A673 (cell line): Measurements from ENCODE around the gene ANO2. TPM values are rescaled to one million over a fixed set of nuclear protein-coding genes. Genes with fewer than 3 reads are reported as not detected.

Experiments used
- BruUV-seq: library from RNA; stranded (reverse); fragments of 400-500 nt; replicated peaks from 2 replicates; lab custom pipeline; 2021; lab: Mats Ljungman, UMichigan
- CTCF ChIA-PET: fragments of 300-600 bp; sonication (Branson Sonifier 250); formaldehyde crosslinking; loops from one replicate; lab custom pipeline; 2022; ENCODE audit warnings: antibody characterized with exemption; lab: Charles Lee
- POLR2A ChIA-PET: fragments of 300-600 bp; sonication (Branson Sonifier 250); formaldehyde crosslinking; loops from one replicate; lab custom pipeline; 2022; ENCODE audit warnings: antibody characterized with exemption; ENCODE audit not compliant: low non-redundant PET; lab: Charles Lee
- DNase-seq: peaks from one replicate; pipeline ENCODE4 v3.0.0-alpha.2; 2015; ENCODE audit warnings: low spot score
- H3K27ac ChIP-seq: fragments of 200-600 bp; sonication (generic); 2 replicates; pipeline ENCODE4 v1.5.1; 2016; ENCODE audit warnings: mixed run types, low read depth, mild to moderate bottlenecking, mixed read lengths, antibody characterized with exemption, low read length; ENCODE audit not compliant: poor library complexity, severe bottlenecking
- H3K27me3 ChIP-seq: fragments of 200-600 bp; sonication (generic); replicated peaks from 2 replicates; pipeline ENCODE4 v1.6.1; 2017; ENCODE audit warnings: mixed run types, low read depth, mild to moderate bottlenecking, mixed read lengths, antibody characterized with exemption, low read length; ENCODE audit not compliant: insufficient read depth, poor library complexity
- H3K36me3 ChIP-seq: fragments of 200-600 bp; sonication (generic); 2 replicates; pipeline ENCODE4 v1.6.1; 2016; ENCODE audit warnings: mixed run types, mild to moderate bottlenecking, mixed read lengths, antibody characterized with exemption, low read length; ENCODE audit not compliant: insufficient read depth, poor library complexity, severe bottlenecking
- H3K4me1 ChIP-seq: fragments of 200-600 bp; sonication (generic); 2 replicates; pipeline ENCODE4 v1.6.1; 2017; ENCODE audit warnings: mixed run types, mild to moderate bottlenecking, mixed read lengths, antibody characterized with exemption, low read length; ENCODE audit not compliant: insufficient read depth, poor library complexity, severe bottlenecking
- H3K4me3 ChIP-seq: fragments of 200-600 bp; sonication (generic); 2 replicates; pipeline ENCODE4 v1.5.1; 2016; ENCODE audit warnings: low read depth, mixed run types, mild to moderate bottlenecking, mixed read lengths, low read length; ENCODE audit not compliant: poor library complexity, severe bottlenecking
- H3K9me3 ChIP-seq: fragments of 200-600 bp; sonication (generic); 2 replicates; pipeline ENCODE4 v1.6.1; 2016; ENCODE audit warnings: mixed run types, low read depth, mild to moderate bottlenecking, mixed read lengths, antibody characterized with exemption, low read length; ENCODE audit not compliant: poor library complexity, severe bottlenecking
- EZH2 ChIP-seq: fragments of 200-600 bp; sonication (generic); IDR thresholded peaks from 2 replicates; pipeline ENCODE4 v1.6.1; 2017; ENCODE audit warnings: borderline replicate concordance, low read depth, mild to moderate bottlenecking, mixed read lengths, antibody characterized with exemption, low read length; ENCODE audit not compliant: poor library complexity, severe bottlenecking
- intact Hi-C: fragments of 100-400 bp; cut with micrococcal nuclease; formaldehyde crosslinking; loops from one replicate; pipeline ENCODE4 v1.10.0; 2022; ENCODE audit not compliant: unreplicated experiment
- total RNA-seq: library from RNA; stranded (reverse); gene quantifications from 2 replicates; pipeline ENCODE4 v1.2.3, GENCODE V29; 2021
- TF ChIP-seq, protein P1 (sequence below): fragments of 300-800, 200-600 bp; sonication (generic); conservative IDR thresholded peaks from 2 replicates; pipeline ENCODE4 v1.5.1; 2017; ENCODE audit warnings: low read depth, mild to moderate bottlenecking, antibody characterized with exemption, low read length, moderate library complexity, mixed read lengths

Gene ANO2
- total RNA-seq, 1 experiment from 2014 or later, result not detected

DNA sequence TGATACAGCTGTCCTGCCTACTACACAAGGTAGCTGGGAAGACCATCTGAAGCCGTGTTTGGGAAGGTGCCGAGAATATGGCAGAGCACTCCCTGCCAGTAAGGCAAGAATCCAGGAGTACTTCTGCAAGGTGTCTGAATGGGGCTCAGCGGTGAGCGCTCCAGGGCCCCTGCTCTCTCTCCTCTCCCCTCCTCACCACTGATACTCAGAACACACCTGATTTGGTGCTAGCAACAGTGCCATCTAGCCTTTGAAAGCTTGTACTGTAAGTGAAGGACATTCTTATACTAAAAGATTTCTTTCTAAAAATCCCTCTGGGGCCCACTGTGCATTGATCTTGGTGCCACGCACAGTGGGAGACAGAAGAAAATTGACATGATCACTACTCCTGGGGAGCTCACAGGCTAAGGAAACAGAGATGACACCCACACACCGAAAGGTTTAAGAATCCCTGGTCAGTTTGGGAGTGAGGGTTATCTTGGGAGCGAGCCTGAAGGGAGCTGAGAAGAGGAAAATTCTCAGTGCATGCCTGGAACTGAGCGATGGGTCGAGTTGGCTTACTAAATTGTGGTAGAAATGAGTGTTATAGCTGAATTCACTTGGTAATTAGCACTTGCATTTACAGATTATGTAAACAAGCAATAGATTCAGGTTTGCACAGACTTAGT, 296.2 kb downstream of the ANO2 start:
- TF ChIP-seq, protein P1, sequence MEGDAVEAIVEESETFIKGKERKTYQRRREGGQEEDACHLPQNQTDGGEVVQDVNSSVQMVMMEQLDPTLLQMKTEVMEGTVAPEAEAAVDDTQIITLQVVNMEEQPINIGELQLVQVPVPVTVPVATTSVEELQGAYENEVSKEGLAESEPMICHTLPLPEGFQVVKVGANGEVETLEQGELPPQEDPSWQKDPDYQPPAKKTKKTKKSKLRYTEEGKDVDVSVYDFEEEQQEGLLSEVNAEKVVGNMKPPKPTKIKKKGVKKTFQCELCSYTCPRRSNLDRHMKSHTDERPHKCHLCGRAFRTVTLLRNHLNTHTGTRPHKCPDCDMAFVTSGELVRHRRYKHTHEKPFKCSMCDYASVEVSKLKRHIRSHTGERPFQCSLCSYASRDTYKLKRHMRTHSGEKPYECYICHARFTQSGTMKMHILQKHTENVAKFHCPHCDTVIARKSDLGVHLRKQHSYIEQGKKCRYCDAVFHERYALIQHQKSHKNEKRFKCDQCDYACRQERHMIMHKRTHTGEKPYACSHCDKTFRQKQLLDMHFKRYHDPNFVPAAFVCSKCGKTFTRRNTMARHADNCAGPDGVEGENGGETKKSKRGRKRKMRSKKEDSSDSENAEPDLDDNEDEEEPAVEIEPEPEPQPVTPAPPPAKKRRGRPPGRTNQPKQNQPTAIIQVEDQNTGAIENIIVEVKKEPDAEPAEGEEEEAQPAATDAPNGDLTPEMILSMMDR, result peak; percentile 49
- TF ChIP-seq EZH2, result no peak
- Histone ChIP-seq H3K9me3 (no peaks in the 10 kb centered on the region), H3K27ac (no peak overlapping the region), H3K36me3 (no peaks in the 10 kb centered on the region), H3K4me1 (no peaks in the 10 kb centered on the region), H3K27me3 (peaks cover 52% of the 10 kb centered on the region), H3K4me3 (no peak overlapping the region)
- CTCF ChIA-PET, result no interaction called here
- POLR2A ChIA-PET, result no interaction called here
- no TSS peak for BruUV-seq
- intact Hi-C loops, result no loop called here
- peak; percentile 27 for DNase-seq

DNA sequence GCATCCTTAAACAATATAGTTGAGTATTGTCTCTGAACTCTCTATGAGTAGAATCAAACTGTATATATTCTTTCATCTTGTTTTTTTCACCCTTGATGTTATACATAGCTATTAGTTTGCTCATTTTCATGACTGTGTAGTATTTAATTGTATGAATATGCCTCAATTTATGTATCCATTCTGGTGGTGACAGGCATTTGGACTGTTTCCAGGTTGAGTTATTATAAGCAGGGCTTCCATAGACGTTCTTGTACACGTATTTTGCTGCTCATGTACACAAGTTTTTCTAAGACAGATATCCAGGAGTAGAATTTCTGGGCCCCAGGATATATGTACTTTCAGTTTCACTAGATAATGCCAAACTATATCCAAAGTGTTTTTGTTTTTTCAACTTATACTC, 301.8 kb downstream of the ANO2 start:
- CTCF ChIA-PET, result no interaction called here
- no peak for DNase-seq
- intact Hi-C loops, result no loop called here

DNA sequence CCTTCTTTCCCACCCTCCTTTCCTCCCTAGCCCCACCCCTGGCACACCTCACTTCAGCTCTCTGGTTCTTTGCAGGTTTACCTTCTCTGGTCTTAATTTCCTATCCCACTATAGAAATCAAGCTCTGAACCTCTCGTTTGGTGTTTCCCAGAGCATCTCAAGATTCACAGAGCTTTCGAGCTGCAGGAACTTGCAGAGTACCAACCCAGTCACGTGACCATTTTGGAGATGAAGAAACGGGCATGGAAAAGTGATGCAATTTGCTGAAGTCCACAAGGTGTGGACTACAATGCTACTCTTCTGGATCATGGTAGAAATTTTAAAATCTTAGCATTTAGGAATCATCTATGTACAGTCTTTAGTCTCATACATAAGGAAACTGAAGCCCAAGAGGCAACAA, 307.4 kb downstream of the ANO2 start:
- CTCF ChIA-PET, result no interaction called here
- no TSS peak for BruUV-seq
- Histone ChIP-seq H3K9me3 (no peaks in the 10 kb centered on the region), H3K27ac (no peak overlapping the region), H3K4me1 (no peaks in the 10 kb centered on the region), H3K4me3 (no peak overlapping the region), H3K27me3 (peaks cover 37% of the 10 kb centered on the region), H3K36me3 (no peaks in the 10 kb centered on the region)
- no peak for DNase-seq
- POLR2A ChIA-PET, result no interaction called here
- TF ChIP-seq EZH2, result no peak
- TF ChIP-seq, protein P1, result no peak
- intact Hi-C loops, result no loop called here

More for the DNA sequence above, 301.8 kb downstream of the ANO2 start:
- Histone ChIP-seq H3K27me3 (peaks cover 31% of the 10 kb centered on the region), H3K4me1 (no peaks in the 10 kb centered on the region), H3K4me3 (no peak overlapping the region), H3K9me3 (no peaks in the 10 kb centered on the region), H3K27ac (no peak overlapping the region), H3K36me3 (no peaks in the 10 kb centered on the region)
- TF ChIP-seq EZH2, result no peak
- TF ChIP-seq, protein P1, result no peak
- POLR2A ChIA-PET, result no interaction called here
- BruUV-seq, result no TSS peak
